K562 (cell line): ENCODE data around the gene CDC27. TPM values are rescaled to one million over a fixed set of nuclear protein-coding genes. Genes with fewer than 3 reads are reported as not detected.
A peak's percentile ranks its signal among the peaks of the same experiment; 100 is the strongest.

Source experiments
- ATAC-seq: fragments of 200-7000 bp; cut with Tn5 transposase; 3 replicates; pipeline ENCODE4 v1.9.1; 2020; ENCODE audit warnings: moderate library complexity
- BruUV-seq: library from RNA; stranded (reverse); fragments of 400-500 nt; replicated peaks from 2 replicates; lab custom pipeline; 2021; lab: Mats Ljungman, UMichigan
- CTCF ChIA-PET: fragments of 300-600 bp; formaldehyde crosslinking; extraction: SDS; loops from one replicate; lab custom pipeline; 2021; ENCODE audit warnings: low intra/inter-chr PET ratio; lab: Yijun Ruan, JAX
- POLR2A ChIA-PET: fragments of 300-600, 350-650 bp; sonication (Branson Sonifier 250); formaldehyde crosslinking; extraction: SDS; loops from one replicate; lab custom pipeline; 2021; ENCODE audit warnings: antibody characterized with exemption, inconsistent platforms; lab: Yijun Ruan, JAX
- DNase-seq, 4 experiments: peaks; one replicate each; pipeline versions ENCODE4 v3.0.0 to v3.0.0-alpha.2; 2011 to 2018; ENCODE audit warnings: low spot score in 3 of 4, mixed read lengths in 3 of 4; ENCODE audit errors: extremely low read depth in 1 of 4
- FAIRE-seq: peaks from 2 replicates; lab custom pipeline; 2011; peaks lifted over from hg19 to GRCh38; lab: Jason Lieb, UNC
- H2AFZ ChIP-seq: 2 replicates; pipeline ENCODE4 v1.6.0; 2011; ENCODE audit warnings: low read depth, low read length, control low read depth, inconsistent platforms
- H3K27ac ChIP-seq: fragments of 200-600 bp; 3 replicates; pipeline ENCODE4 v1.8.0; 2011; ENCODE audit warnings: low read depth, mild to moderate bottlenecking, control low read depth, inconsistent platforms, low read length, moderate library complexity, mixed read lengths; ENCODE audit errors: extremely low read depth
- H3K27me3 ChIP-seq, 2 experiments: fragments of 300-600 bp in 1 of 2; 2 replicates in 1 of 2; 3 replicates in 1 of 2; pipeline versions ENCODE4 v1.6.0 to v1.8.0; 2011; ENCODE audit warnings: inconsistent platforms in 2 of 2, low read length in 2 of 2, mild to moderate bottlenecking in 1 of 2, mixed read lengths in 1 of 2, moderate library complexity in 1 of 2; ENCODE audit not compliant: control insufficient read depth in 2 of 2, insufficient read depth in 2 of 2
- H3K36me3 ChIP-seq: fragments of 300-600 bp; 3 replicates; pipeline ENCODE4 v1.8.0; 2011; ENCODE audit warnings: mild to moderate bottlenecking, low read length, inconsistent platforms; ENCODE audit not compliant: control insufficient read depth, insufficient read depth
- H3K4me1 ChIP-seq, 2 experiments: fragments of 200-600 bp in 1 of 2; replicated peaks in 1 of 2; 2 replicates in 1 of 2; 3 replicates in 1 of 2; pipeline versions ENCODE4 v1.5.1 to v1.8.0; 2011; ENCODE audit warnings: inconsistent platforms in 2 of 2, low read length in 2 of 2, mild to moderate bottlenecking in 1 of 2, mixed read lengths in 1 of 2, moderate library complexity in 1 of 2; ENCODE audit not compliant: control insufficient read depth in 2 of 2, insufficient read depth in 2 of 2
- H3K4me2 ChIP-seq: 2 replicates; pipeline ENCODE4 v1.6.1; 2011; ENCODE audit warnings: low read length, control low read depth, inconsistent platforms, mixed read lengths; ENCODE audit not compliant: insufficient read depth
- H3K4me3 ChIP-seq: fragments of 200-600 bp; sonication (generic), shearing (Covaris generic); 2 replicates; pipeline ENCODE4 v1.5.1; 2016; ENCODE audit warnings: control low read depth, inconsistent platforms
- H3K79me2 ChIP-seq: fragments of 200-600 bp; 3 replicates; pipeline ENCODE4 v1.8.0; 2011; ENCODE audit warnings: low read length, inconsistent platforms; ENCODE audit not compliant: control insufficient read depth, insufficient read depth
- H3K9ac ChIP-seq, 2 experiments: 2 replicates each; pipeline versions ENCODE4 v1.6.0 to v1.6.1; 2011; ENCODE audit warnings: low read depth in 2 of 2, low read length in 2 of 2, control low read depth in 1 of 2, inconsistent platforms in 1 of 2, mild to moderate bottlenecking in 1 of 2, mixed read lengths in 1 of 2; ENCODE audit not compliant: insufficient read depth in 1 of 2
- H3K9me1 ChIP-seq: one replicate; pipeline ENCODE4 v1.6.0; 2011; ENCODE audit warnings: inconsistent platforms, mild to moderate bottlenecking, low read length, moderate library complexity; ENCODE audit not compliant: control insufficient read depth, insufficient read depth
- H3K9me3 ChIP-seq: replicated peaks from 2 replicates; pipeline ENCODE4 v1.5.1; 2011; ENCODE audit warnings: low read depth, low read length, inconsistent platforms; ENCODE audit not compliant: control insufficient read depth, insufficient read depth
- H4K20me1 ChIP-seq: replicated peaks from 2 replicates; pipeline ENCODE4 v1.6.1; 2011; ENCODE audit warnings: low read length, inconsistent platforms, mixed read lengths; ENCODE audit not compliant: control insufficient read depth, insufficient read depth
- BCOR ChIP-seq: fragments of 450-650 bp; IDR thresholded peaks from 2 replicates; pipeline ENCODE4 v1.6.1; 2016
- BRD9 ChIP-seq: fragments of 450-650 bp; IDR thresholded peaks from 2 replicates; pipeline ENCODE4 v1.6.1; 2018; ENCODE audit warnings: low read depth; ENCODE audit not compliant: partially characterized antibody
- HMGN3 ChIP-seq: IDR thresholded peaks from 2 replicates; pipeline ENCODE4 v1.6.1; 2011; ENCODE audit warnings: borderline replicate concordance, low read depth, mild to moderate bottlenecking, mixed read lengths, low read length; ENCODE audit not compliant: insufficient read length; ENCODE audit errors: extremely low read depth
- NRF1 ChIP-seq, 2 experiments: fragments of 450-650 bp; IDR thresholded peaks in 1 of 2; conservative IDR thresholded peaks in 1 of 2; 2 replicates each; pipeline ENCODE4 v1.6.1; 2014; ENCODE audit warnings: mild to moderate bottlenecking in 2 of 2
- SMARCA4 ChIP-seq: fragments of 450-650 bp; IDR thresholded peaks from 2 replicates; pipeline ENCODE4 v1.6.1; 2016
- TCF3 ChIP-seq: sonication (generic); formaldehyde crosslinking; IDR thresholded peaks from 2 replicates; pipeline ENCODE4 v1.4.0; 2020; ENCODE audit warnings: mild to moderate bottlenecking, missing genetic modification reagents
- ZNF124 ChIP-seq: sonication (generic); formaldehyde crosslinking; IDR thresholded peaks from 2 replicates; pipeline ENCODE4 v1.8.1; 2022; ENCODE audit warnings: missing genetic modification reagents
- ZNF274 ChIP-seq: IDR thresholded peaks from 2 replicates; pipeline ENCODE4 v1.6.1; 2011; ENCODE audit warnings: low read depth, mild to moderate bottlenecking, low read length, moderate library complexity, borderline replicate concordance
- ZNF583 ChIP-seq: fragments of 250-450 bp; sonication (Bioruptor Pico); IDR thresholded peaks from 2 replicates; pipeline ENCODE4 v1.4.0; 2020
- WGBS: fragments of 100-300 bp; shearing (Covaris generic); methylation state at CpG from one replicate; pipeline ENCODE4 v1.1.6; 2016; ENCODE audit warnings: low coverage, mixed read lengths; ENCODE audit not compliant: insufficient coverage; ENCODE audit errors: missing lambda C conversion rate; 5-methylcytosine and 5-hydroxymethylcytosine counted together
- in situ Hi-C: fragments of 300-500 bp; cut with MboI; formaldehyde crosslinking; loops from 4 replicates; pipeline ENCODE4 v1.15.0; 2018; ENCODE audit warnings: inconsistent platforms, mixed read lengths
- intact Hi-C: fragments of 100-400 bp; cut with micrococcal nuclease; formaldehyde crosslinking; loops from 2 replicates; pipeline ENCODE4 v1.14.2; 2022
- polyA plus RNA-seq, 8 experiments: library from polyadenylated mRNA; depleted of rRNA in 4 of 8; stranded (reverse) in 5 of 8; unstranded in 3 of 8; fragments of >200 nt; fragmentation: Nextera tagmentation in 2 of 8; fragmentation: Illumina TruSeq in 1 of 8; extraction: Ambion mirVana in 2 of 8; extraction: Trizol in 1 of 8; gene quantifications; 2 replicates each; pipeline versions ENCODE4 v1.2.1 to v1.2.3, GENCODE V29; 2011 to 2014; ENCODE audit warnings: inconsistent platforms in 1 of 8, missing spikeins in 1 of 8
- total RNA-seq, 7 experiments: library from RNA; depleted of rRNA in 6 of 7; stranded (reverse); fragments of >200 nt in 6 of 7; fragmentation: Illumina TruSeq in 2 of 7; extraction: Trizol in 2 of 7; gene quantifications; 2 replicates each; pipeline versions ENCODE4 v1.2.1 to v1.2.3, GENCODE V29; 2011 to 2021; ENCODE audit warnings: low replicate concordance in 1 of 7
- TF ChIP-seq, protein P1 (sequence below): sonication (generic); formaldehyde crosslinking; IDR thresholded peaks from 2 replicates; pipeline ENCODE4 v1.8.0; 2022; ENCODE audit warnings: mild to moderate bottlenecking, missing genetic modification reagents
- TF ChIP-seq, protein P2 (sequence below): fragments of 450-650 bp; formaldehyde crosslinking; IDR thresholded peaks from 2 replicates; pipeline ENCODE4 v1.4.0; 2020; ENCODE audit warnings: mild to moderate bottlenecking, moderate library complexity
- TF ChIP-seq, protein P3 (sequence below): sonication (generic); formaldehyde crosslinking; IDR thresholded peaks from 2 replicates; pipeline ENCODE4 v1.4.0; 2020; ENCODE audit warnings: mild to moderate bottlenecking, missing genetic modification reagents

CDC27 gene
- total and polyA plus RNA-seq, 9 of the 15 experiments (the other 6 are each of a cell fraction or from before 2014, with no cell fraction given), result 28.6 to 155 (median 94.1) TPM

DNA sequence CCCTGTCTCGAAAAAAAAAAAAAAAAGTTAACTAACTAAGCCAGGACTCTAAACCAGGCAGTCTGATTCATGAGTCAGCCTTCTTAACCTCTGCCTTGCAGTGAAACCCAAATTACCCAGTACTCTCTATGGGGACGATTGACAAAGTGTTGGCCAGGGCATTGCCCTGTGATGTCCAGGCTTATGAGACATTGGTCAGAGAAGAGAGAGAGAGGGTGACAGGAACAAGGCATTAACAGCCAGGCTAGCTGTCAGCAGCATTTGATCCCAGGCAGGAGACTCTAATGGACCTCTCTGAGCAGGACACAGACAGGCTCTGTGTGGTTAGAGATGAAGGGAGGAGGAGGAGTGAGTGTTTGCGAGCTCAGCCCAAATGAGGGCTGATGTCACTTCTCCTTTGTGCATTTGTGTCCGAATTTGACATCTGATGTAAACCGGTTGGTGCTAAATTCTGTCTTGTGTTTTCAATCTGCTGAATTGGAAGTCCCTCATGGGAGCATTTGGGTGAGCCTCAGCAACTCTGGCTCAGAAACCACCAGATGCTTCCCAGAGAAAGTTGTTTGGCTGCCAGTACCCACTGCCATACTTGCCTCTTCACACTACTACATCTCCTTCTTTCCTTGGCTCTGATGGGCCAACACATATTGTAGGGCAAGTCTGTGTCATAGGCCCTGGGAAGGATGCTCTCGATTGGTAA is 15.8 kb upstream of the CDC27 start:
- Histone ChIP-seq H4K20me1 (no peaks in the 10 kb centered on the region), H3K9me3 (no peaks in the 10 kb centered on the region), H3K27me3 (no peaks in the 10 kb centered on the region), H3K9me1 (no peaks in the 10 kb centered on the region), H3K4me1 (peaks cover 23 to 31% of the 10 kb centered on the region in 2 experiments), H3K4me3 (no peak overlapping the region), H3K36me3 (no peaks in the 10 kb centered on the region; the same call in 2 of the 3 replicates), H3K9ac (peak overlapping the region; percentile 14 to 72; a peak in 2 of 4 replicates), H3K79me2 (peaks cover 14% of the 10 kb centered on the region), H3K27ac (peak overlapping the region; percentile 36; the same call in 2 of the 3 replicates), H3K4me2 (peak overlapping the region; percentile 67), H2AFZ (peak overlapping the region; percentile 95)
- peak in 1 of 4 experiments; percentile 61 for DNase-seq
- BruUV-seq, result no TSS peak
- intact Hi-C loops, result no loop called here
- CTCF ChIA-PET, result no interaction called here
- POLR2A ChIA-PET, result interaction anchor here (0.6 to 1.2 kb wide), 2 partner anchors 15 to 53 kb away, joined by 3 to 6 read pairs; no protein-coding TSS in a partner anchor
- peak; percentile 54 for ATAC-seq
- no peak for FAIRE-seq
- 19% methylated on average over 6 of the region's 6 CpGs for WGBS
- in situ Hi-C loops, result no loop called here
- peak; percentile 5; the same call in 1 of the 2 replicates for TF ChIP-seq TCF3 (CRISPR knock-in tag)
- TF ChIP-seq, protein P1, sequence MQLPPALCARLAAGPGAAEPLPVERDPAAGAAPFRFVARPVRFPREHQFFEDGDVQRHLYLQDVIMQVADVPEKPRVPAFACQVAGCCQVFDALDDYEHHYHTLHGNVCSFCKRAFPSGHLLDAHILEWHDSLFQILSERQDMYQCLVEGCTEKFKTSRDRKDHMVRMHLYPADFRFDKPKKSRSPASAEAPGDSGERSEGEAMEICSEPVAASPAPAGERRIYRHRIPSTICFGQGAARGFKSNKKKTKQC, result no peak
- TF ChIP-seq SMARCA4, result 0 out of 2 replicates have a peak, but pooled peaks have one; percentile 12
- TF ChIP-seq ZNF274, result no peak
- TF ChIP-seq HMGN3, result no peak
- 0 out of 2 replicates have a peak, but pooled peaks have one; percentile 31 for TF ChIP-seq BCOR
- peak; percentile 9 for TF ChIP-seq BRD9
- TF ChIP-seq NRF1 (conservative IDR thresholded peaks at IDR 0.05 in 1 of 2, IDR thresholded peaks at IDR 0.05 in 1 of 2), result no peak; a peak in 1 of 4 replicates
- TF ChIP-seq, protein P2, sequence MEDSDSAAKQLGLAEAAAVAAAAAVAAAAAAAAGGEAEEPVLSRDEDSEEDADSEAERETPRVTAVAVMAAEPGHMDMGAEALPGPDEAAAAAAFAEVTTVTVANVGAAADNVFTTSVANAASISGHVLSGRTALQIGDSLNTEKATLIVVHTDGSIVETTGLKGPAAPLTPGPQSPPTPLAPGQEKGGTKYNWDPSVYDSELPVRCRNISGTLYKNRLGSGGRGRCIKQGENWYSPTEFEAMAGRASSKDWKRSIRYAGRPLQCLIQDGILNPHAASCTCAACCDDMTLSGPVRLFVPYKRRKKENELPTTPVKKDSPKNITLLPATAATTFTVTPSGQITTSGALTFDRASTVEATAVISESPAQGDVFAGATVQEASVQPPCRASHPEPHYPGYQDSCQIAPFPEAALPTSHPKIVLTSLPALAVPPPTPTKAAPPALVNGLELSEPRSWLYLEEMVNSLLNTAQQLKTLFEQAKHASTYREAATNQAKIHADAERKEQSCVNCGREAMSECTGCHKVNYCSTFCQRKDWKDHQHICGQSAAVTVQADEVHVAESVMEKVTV (CRISPR knock-in tag), result no peak
- no peak for TF ChIP-seq ZNF124 (CRISPR knock-in tag)
- peak; percentile 78; the same call in 1 of the 2 replicates for TF ChIP-seq ZNF583
- TF ChIP-seq, protein P3, sequence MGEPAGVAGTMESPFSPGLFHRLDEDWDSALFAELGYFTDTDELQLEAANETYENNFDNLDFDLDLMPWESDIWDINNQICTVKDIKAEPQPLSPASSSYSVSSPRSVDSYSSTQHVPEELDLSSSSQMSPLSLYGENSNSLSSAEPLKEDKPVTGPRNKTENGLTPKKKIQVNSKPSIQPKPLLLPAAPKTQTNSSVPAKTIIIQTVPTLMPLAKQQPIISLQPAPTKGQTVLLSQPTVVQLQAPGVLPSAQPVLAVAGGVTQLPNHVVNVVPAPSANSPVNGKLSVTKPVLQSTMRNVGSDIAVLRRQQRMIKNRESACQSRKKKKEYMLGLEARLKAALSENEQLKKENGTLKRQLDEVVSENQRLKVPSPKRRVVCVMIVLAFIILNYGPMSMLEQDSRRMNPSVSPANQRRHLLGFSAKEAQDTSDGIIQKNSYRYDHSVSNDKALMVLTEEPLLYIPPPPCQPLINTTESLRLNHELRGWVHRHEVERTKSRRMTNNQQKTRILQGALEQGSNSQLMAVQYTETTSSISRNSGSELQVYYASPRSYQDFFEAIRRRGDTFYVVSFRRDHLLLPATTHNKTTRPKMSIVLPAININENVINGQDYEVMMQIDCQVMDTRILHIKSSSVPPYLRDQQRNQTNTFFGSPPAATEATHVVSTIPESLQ, result no peak
